HepG2 (cell line): ENCODE results near the gene RASGRP4. TPM values are rescaled to one million over a fixed set of nuclear protein-coding genes. Genes with fewer than 3 reads are reported as not detected.

Source experiments
- ATAC-seq: fragments of 200-7000 bp; cut with Tn5 transposase; 3 replicates; pipeline ENCODE4 v1.9.1; 2020; ENCODE audit warnings: mild to moderate bottlenecking, moderate library complexity
- BruUV-seq: library from RNA; stranded (reverse); fragments of 400-500 nt; replicated peaks from 2 replicates; lab custom pipeline; 2021; lab: Mats Ljungman, UMichigan
- CTCF ChIA-PET: fragments of 300-600 bp; formaldehyde crosslinking; extraction: SDS; loops from one replicate; lab custom pipeline; 2021; ENCODE audit warnings: low total read pairs, inconsistent platforms, low intra/inter-chr PET ratio; lab: Yijun Ruan, JAX
- POLR2A ChIA-PET: fragments of 350-600 bp; sonication (Branson Sonifier 250); formaldehyde crosslinking; loops from one replicate; lab custom pipeline; 2020; ENCODE audit warnings: antibody characterized with exemption, inconsistent platforms; lab: Yijun Ruan, JAX
- DNase-seq: peaks from one replicate; pipeline ENCODE4 v3.0.0-alpha.2; 2015; ENCODE audit warnings: low spot score
- FAIRE-seq: peaks from 3 replicates; lab custom pipeline; 2011; peaks lifted over from hg19 to GRCh38; lab: Jason Lieb, UNC
- H2AFZ ChIP-seq: one replicate; pipeline ENCODE4 v1.6.1; 2011; ENCODE audit warnings: low read length, inconsistent platforms
- H3K27ac ChIP-seq: fragments of 300-600 bp; 3 replicates; pipeline ENCODE4 v1.8.0; 2011; ENCODE audit warnings: mixed run types, mild to moderate bottlenecking, mixed read lengths, low read length, inconsistent platforms; ENCODE audit not compliant: insufficient read depth; ENCODE audit errors: extremely low read length
- H3K27me3 ChIP-seq, 2 experiments: fragments of 200-600 bp in 1 of 2; 2 replicates in 1 of 2; 3 replicates in 1 of 2; pipeline versions ENCODE4 v1.6.0 to v1.8.0; 2011; ENCODE audit warnings: low read length in 2 of 2, mild to moderate bottlenecking in 2 of 2, moderate library complexity in 2 of 2, inconsistent platforms in 1 of 2; ENCODE audit not compliant: insufficient read depth in 2 of 2, control insufficient read depth in 1 of 2
- H3K36me3 ChIP-seq, 2 experiments: fragments of 200-600 bp in 1 of 2; replicated peaks in 1 of 2; 2 replicates in 1 of 2; 3 replicates in 1 of 2; pipeline versions ENCODE4 v1.5.1 to v1.8.0; 2011; ENCODE audit warnings: low read length in 2 of 2, inconsistent platforms in 1 of 2; ENCODE audit not compliant: insufficient read depth in 2 of 2, control insufficient read depth in 1 of 2
- H3K4me1 ChIP-seq: 2 replicates; pipeline ENCODE4 v1.5.1; 2012; ENCODE audit warnings: low read length, inconsistent platforms; ENCODE audit not compliant: insufficient read depth
- H3K4me2 ChIP-seq: 2 replicates; pipeline ENCODE4 v1.6.0; 2011; ENCODE audit warnings: low read depth, low read length, inconsistent platforms
- H3K4me3 ChIP-seq, 3 experiments: fragments of 200-600 bp in 1 of 3; sonication (generic), shearing (Covaris generic) in 1 of 3; replicated peaks in 1 of 3; 2 replicates each; pipeline ENCODE4 v1.5.1; 2011 to 2016; ENCODE audit warnings: low read length in 3 of 3, inconsistent platforms in 2 of 3, low read depth in 2 of 3, mild to moderate bottlenecking in 2 of 3, control low read depth in 1 of 3, mixed read lengths in 1 of 3; ENCODE audit not compliant: insufficient read depth in 1 of 3
- H3K79me2 ChIP-seq: one replicate; pipeline ENCODE4 v1.6.1; 2011; ENCODE audit warnings: low read length, inconsistent platforms; ENCODE audit not compliant: insufficient read depth
- H3K9ac ChIP-seq: 2 replicates; pipeline ENCODE4 v1.6.0; 2011; ENCODE audit warnings: mild to moderate bottlenecking, low read depth, low read length, inconsistent platforms; ENCODE audit not compliant: insufficient read depth
- H3K9me3 ChIP-seq: 2 replicates; pipeline ENCODE4 v1.5.1; 2012; ENCODE audit warnings: mild to moderate bottlenecking, low read length
- H4K20me1 ChIP-seq: 2 replicates; pipeline ENCODE4 v1.6.0; 2011; ENCODE audit warnings: inconsistent platforms, mild to moderate bottlenecking, low read length, moderate library complexity; ENCODE audit not compliant: insufficient read depth
- CSRNP1 ChIP-seq: sonication (generic); formaldehyde crosslinking; IDR thresholded peaks from 2 replicates; pipeline ENCODE4 v1.8.1; 2023; ENCODE audit warnings: mild to moderate bottlenecking, missing genetic modification reagents
- CTCF ChIP-seq: sonication (generic); formaldehyde crosslinking; IDR thresholded peaks from 2 replicates; pipeline ENCODE4 v1.5.0; 2020; ENCODE audit warnings: mild to moderate bottlenecking, missing genetic modification reagents, moderate library complexity
- FOXP1 ChIP-seq, 2 experiments: fragments of 450-650 bp in 1 of 2; IDR thresholded peaks; 2 replicates each; pipeline ENCODE4 v1.6.1; 2017 to 2018; ENCODE audit warnings: antibody characterized with exemption in 1 of 2
- GLI4 ChIP-seq: sonication (generic); formaldehyde crosslinking; IDR thresholded peaks from 2 replicates; pipeline ENCODE4 v1.5.1; 2020; ENCODE audit warnings: missing genetic modification reagents, mild to moderate bottlenecking, moderate library complexity, borderline replicate concordance
- MNT ChIP-seq: fragments of 450-650 bp; IDR thresholded peaks from 2 replicates; pipeline ENCODE4 v1.6.1; 2016
- PAX8 ChIP-seq: sonication (generic); formaldehyde crosslinking; IDR thresholded peaks from 2 replicates; pipeline ENCODE4 v1.8.0; 2022; ENCODE audit warnings: mild to moderate bottlenecking, missing genetic modification reagents, borderline replicate concordance
- SMC3 ChIP-seq: IDR thresholded peaks from 2 replicates; pipeline ENCODE4 v1.6.1; 2011; ENCODE audit warnings: low read length, improper control_type of control experiment
- ZBTB38 ChIP-seq: sonication (generic); formaldehyde crosslinking; IDR thresholded peaks from 2 replicates; pipeline ENCODE4 v1.5.1; 2020; ENCODE audit warnings: mild to moderate bottlenecking, missing genetic modification reagents
- ZNF720 ChIP-seq: sonication (generic); formaldehyde crosslinking; IDR thresholded peaks from 2 replicates; pipeline ENCODE4 v1.4.0; 2020; ENCODE audit warnings: missing genetic modification reagents
- ZNF777 ChIP-seq: sonication (generic); formaldehyde crosslinking; IDR thresholded peaks from 2 replicates; pipeline ENCODE4 v1.4.0; 2020; ENCODE audit warnings: missing genetic modification reagents
- WGBS: methylation state at CpG from one replicate; pipeline ENCODE4 v1.1.6; 2017; ENCODE audit warnings: low lambda C conversion rate; 5-methylcytosine and 5-hydroxymethylcytosine counted together
- in situ Hi-C: cut with HindIII; loops from 2 replicates; pipeline ENCODE4 v1.10.0; 2017; ENCODE audit warnings: low pct_unique_long_range_greater_than_20kb; ENCODE audit not compliant: extremely low pct_ligation_motif_present
- intact Hi-C: fragments of 100-400 bp; cut with micrococcal nuclease; formaldehyde crosslinking; loops from one replicate; pipeline ENCODE4 v1.10.0; 2022; ENCODE audit not compliant: unreplicated experiment
- polyA plus RNA-seq, 8 experiments: library from polyadenylated mRNA; depleted of rRNA in 3 of 8; stranded (reverse) in 7 of 8; unstranded in 1 of 8; fragments of >200 nt; fragmentation: Illumina TruSeq in 4 of 8; extraction: Trizol in 4 of 8; gene quantifications; 2 replicates each; pipeline versions ENCODE4 v1.2.1 to v1.2.3, GENCODE V29; 2011 to 2016; ENCODE audit warnings: low read depth in 4 of 8, missing spikeins in 1 of 8, mixed read lengths in 1 of 8; ENCODE audit not compliant: insufficient read depth in 1 of 8
- total RNA-seq, 5 experiments: library from RNA; depleted of rRNA; stranded (reverse); fragments of >200 nt; fragmentation: Illumina TruSeq; extraction: Trizol; gene quantifications; 2 replicates each; pipeline ENCODE4 v1.2.3, GENCODE V29; 2016; ENCODE audit warnings: low read depth in 1 of 5

RASGRP4 gene
- total and polyA plus RNA-seq, 2 of the 13 experiments (the other 11 are each of a cell fraction or from before 2014, with no cell fraction given) = not detected

- TF ChIP-seq ZNF777 (CRISPR knock-in tag) = no peak
- TF ChIP-seq PAX8 (CRISPR knock-in tag) = no peak
- TF ChIP-seq MNT = peak; percentile 91
- DNase-seq (no peak), ATAC-seq (no peak), FAIRE-seq (no peak)
- intact Hi-C loops (no loop called here), in situ Hi-C loops (no loop called here)
- Histone ChIP-seq H3K27ac (no peak overlapping the region), H3K9ac (no peak overlapping the region), H3K4me2 (no peak overlapping the region), H3K9me3 (no peaks in the 10 kb centered on the region), H3K4me3 (no peak overlapping the region), H2AFZ (no peak overlapping the region), H3K36me3 (no peaks in the 10 kb centered on the region), H4K20me1 (no peaks in the 10 kb centered on the region), H3K79me2 (no peaks in the 10 kb centered on the region), H3K27me3 (peaks cover 4 to 14% of the 10 kb centered on the region in 2 experiments; a peak in 4 of 5 replicates), H3K4me1 (peaks cover 5% of the 10 kb centered on the region; the same call in 1 of the 2 replicates)
- ChIA-PET POLR2A (no interaction called here), CTCF (no interaction called here)
- WGBS = 27% methylated on average over 8 of the region's 9 CpGs
- no TSS peak for BruUV-seq
These were observed 16.7 kb upstream of the RASGRP4 start for GRCh38 chr19:38442736-38443135.

- H3K9me3 ChIP-seq = no peaks in the 10 kb centered on the region
- CTCF ChIA-PET = interaction anchor here (0.8 kb wide), 1 partner anchor 39 kb away, joined by 4 read pairs; the partner anchor contains the start of gene FAM98C
- H3K36me3 ChIP-seq = no peaks in the 10 kb centered on the region
- H3K79me2 ChIP-seq = no peaks in the 10 kb centered on the region
- H3K9ac ChIP-seq = no peak overlapping the region
- WGBS = 16% methylated on average over 7 of the region's 7 CpGs
- in situ Hi-C loops = no loop called here
- no peak overlapping the region for H3K4me2 ChIP-seq
- peaks cover 4 to 14% of the 10 kb centered on the region in 2 experiments; a peak in 4 of 5 replicates for H3K27me3 ChIP-seq
- H3K4me1 ChIP-seq = peaks cover 5% of the 10 kb centered on the region; the same call in 1 of the 2 replicates
- peak; percentile 77 for ATAC-seq
- DNase-seq = peak; percentile 16
- no peaks in the 10 kb centered on the region for H4K20me1 ChIP-seq
- no TSS peak for BruUV-seq
- no peak for FAIRE-seq
- no peak overlapping the region for H3K27ac ChIP-seq
- POLR2A ChIA-PET = no interaction called here
- H2AFZ ChIP-seq = no peak overlapping the region
- intact Hi-C loops = no loop called here
- no peak overlapping the region for H3K4me3 ChIP-seq
- TF ChIP-seq ZBTB38 (CRISPR knock-in tag) = no peak
- TF ChIP-seq FOXP1 (IDR thresholded peaks at IDR 0.05) = no peak
- TF ChIP-seq FOXP1 (CRISPR knock-in tag; IDR thresholded peaks at IDR 0.05) = no peak
- TF ChIP-seq CTCF = peak; percentile 45
- no peak for TF ChIP-seq GLI4 (CRISPR knock-in tag)
- TF ChIP-seq ZNF720 (CRISPR knock-in tag) = no peak
- peak; percentile 21; the same call in 1 of the 2 replicates for TF ChIP-seq SMC3
- no peak for TF ChIP-seq CSRNP1
These were observed 15.8 kb upstream of the RASGRP4 start for GRCh38 chr19:38441657-38442348.
